ENCODE measurements around the gene AGO3.

Gene AGO3

DNA sequence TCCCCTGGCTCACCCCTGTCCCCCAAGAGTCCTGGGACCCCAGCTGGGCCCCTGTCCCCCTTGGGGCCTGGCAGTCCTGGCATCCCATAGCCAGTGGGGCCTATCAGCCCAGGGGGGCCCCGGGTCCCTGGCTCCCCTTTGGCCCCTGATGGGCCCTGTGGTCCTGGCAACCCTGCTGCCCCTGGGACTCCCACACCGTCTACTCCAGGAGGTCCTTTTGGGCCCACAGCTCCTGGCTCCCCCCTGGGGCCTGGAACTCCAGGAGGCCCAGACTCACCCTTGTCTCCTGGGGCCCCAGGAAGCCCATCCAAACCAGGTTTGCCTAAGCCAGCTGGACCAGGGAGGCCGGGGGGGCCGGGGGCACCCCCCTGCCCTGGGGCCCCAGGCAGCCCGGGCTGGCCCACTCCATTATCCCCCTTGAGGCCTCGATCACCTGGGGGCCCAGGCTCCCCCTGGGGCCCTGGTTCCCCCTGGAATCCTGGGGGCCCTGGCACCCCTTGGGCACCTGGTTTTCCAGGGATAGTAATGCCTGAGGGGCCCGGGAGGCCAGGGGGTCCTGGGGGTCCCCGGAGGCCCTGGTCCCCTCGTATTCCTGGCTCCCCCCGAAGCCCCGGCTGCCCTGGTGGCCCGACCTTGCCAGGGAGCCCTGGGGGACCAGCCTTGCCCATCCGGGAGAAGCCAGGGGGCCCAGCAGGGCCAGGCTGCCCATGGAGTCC lies 167.9 kb downstream of the AGO3 start:
- no peak for DNase-seq

DNA sequence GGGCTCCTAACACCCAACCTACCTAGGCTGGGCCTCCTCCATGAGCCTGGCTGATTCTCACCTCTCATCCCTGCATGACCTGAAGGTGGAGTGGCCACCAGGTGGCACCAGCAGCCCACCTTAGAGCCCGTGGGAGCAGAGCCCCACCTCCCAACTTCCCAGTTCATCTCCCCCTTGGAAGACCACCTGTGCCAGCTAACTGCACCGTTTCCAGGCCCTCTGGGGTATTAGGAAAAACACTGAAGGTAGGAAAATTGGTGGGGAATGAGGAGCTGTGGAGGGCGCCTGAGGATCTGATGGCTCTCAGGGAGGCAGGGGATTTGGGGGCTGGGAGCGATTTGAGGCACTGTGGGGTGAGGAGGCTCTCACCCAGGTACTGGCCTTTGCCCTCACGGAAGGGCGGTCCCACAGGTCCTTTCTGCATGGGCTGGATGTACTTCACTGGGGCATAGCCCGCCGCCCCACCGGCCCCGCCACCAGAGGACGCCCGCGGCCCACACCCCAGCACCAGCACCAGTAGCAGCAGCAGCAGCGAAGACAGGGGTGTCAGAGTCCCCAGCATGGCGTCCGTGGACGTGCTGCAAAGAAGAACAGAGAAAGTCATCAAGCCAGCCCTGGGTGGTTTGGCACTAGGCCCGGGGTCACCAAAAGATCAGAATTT lies 168.9 kb downstream of the AGO3 start:
- no peak for DNase-seq

DNA sequence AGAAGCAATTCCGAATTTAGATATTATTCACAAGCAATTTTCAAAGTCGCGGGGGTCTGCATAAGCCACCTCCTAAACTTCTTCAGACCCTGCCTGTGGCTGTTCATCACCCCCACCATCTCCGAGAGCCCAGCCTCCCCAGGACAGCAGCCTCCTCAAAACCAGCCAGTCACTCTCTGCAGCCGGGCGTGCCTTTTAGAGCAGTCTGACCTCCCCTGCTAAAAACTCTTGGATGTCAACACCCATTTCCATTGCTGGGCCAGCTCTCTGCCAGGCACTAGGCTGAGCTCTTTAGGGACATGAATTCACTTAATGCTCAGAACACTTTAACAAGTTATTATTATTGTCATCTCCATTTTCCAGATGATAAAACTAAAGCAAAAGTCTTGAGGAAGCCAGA lies 169.5 kb downstream of the AGO3 start:
- no peak for DNase-seq

- DNase-seq = no peak
Observed at GRCh38 chr1:36101546-36101945, 170.6 kb downstream of the AGO3 start.

DNA sequence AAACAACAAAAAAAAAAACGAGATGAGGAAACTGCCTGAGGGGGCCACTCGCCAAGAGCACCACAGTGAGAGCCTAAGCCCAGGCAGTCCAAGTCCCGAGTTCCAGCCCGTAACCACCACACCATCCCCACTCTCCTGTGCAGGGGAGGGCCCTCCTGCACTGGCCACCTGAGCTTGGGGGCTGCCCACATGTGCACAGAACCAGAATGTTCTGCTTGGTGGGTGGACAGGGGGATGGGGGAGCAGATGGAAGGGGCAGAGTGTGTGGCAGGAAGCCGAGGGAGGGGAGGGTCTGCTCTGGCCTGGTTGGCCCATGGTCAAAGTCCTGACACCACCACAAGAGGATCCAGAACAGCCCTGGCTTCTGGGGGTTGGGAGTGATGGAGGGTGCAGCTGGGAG lies 175.4 kb downstream of the AGO3 start:
- no peak for DNase-seq

- DNase-seq = no peak
Observed at GRCh38 chr1:36107394-36107793, 176.5 kb downstream of the AGO3 start.

DNA sequence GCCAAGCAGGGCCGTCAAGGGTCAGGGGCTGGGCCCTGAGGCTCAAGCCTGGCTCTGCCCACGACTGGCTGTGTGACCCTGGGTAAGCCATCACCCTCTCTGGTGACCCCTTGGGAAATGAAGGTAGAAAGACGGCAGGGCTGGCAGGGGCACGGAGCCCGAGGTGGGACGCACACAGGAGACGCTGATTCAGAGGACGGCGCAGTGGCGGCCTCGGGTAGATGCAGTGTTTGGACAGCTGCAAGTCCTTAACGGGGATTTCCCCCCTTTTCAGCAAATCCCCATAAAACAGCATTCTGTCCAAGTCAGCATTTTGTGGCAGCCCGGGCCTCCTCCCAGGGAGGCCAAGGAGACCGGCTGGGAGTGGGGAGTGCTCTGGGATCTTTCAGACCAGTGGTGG lies 177.4 kb downstream of the AGO3 start:
- DNase-seq = no peak

DNA sequence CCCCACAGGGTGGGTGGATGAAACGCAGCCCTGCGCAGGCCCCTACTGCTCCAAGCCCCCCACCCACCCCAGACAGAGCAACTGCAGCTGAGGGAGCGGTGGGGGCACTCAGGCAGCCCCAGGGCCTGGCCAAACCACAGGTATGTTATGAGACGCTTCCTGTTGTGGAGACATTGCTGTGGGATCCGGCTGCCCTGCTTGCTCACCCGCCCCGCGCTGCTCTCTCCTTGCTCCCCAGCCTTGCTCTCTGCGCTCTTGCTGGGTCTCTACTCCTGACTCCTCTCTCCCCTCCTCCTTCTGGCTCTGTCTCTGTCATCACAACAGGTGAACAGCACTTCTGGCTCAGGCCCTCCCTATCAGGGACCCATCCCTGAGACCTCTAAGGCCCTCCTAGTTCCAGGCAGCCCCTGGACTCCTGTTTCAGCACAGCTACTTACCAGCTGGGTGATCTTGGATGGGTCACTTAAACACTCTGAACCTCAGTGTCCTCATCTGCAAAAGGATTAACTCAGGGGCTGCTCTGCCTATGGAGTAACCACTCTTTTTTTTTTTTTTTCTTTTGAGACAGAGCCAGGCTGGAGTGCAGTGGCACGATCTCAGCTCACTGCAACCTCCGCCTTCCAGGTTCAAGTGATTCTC lies 178.3 kb downstream of the AGO3 start:
- DNase-seq = no peak

- no peak for DNase-seq
Observed at GRCh38 chr1:36111151-36111550, 180.2 kb downstream of the AGO3 start.

GRCh38 chr1:36112823-36113222 lies 181.9 kb downstream of the AGO3 start:
- DNase-seq = no peak

DNA sequence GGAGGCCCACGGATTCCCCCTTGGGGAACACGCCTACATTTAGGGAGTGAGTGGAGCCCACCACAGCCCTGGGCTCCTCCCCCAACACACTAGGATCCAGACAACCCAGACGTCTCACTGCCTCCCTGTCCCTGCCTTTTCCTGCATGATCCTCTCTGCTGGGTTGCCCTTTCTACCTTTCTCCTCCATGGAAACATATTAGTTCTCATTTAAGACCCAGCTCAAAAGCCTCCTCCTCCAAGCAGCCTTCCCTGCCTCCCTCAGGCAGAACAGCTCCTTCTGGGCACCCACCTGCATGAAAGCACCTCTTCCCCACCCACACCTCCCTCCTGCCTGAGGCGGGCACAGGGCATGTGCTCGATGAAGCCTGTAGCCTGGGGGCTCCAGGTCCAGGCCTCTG lies 183.5 kb downstream of the AGO3 start:
- no peak for DNase-seq

GRCh38 chr1:36115200-36115669 lies 184.3 kb downstream of the AGO3 start:
- no peak for DNase-seq

GRCh38 chr1:36115931-36116330 lies 185.0 kb downstream of the AGO3 start:
- no peak for DNase-seq

GRCh38 chr1:36116901-36117300 lies 186.0 kb downstream of the AGO3 start:
- DNase-seq = no peak

DNA sequence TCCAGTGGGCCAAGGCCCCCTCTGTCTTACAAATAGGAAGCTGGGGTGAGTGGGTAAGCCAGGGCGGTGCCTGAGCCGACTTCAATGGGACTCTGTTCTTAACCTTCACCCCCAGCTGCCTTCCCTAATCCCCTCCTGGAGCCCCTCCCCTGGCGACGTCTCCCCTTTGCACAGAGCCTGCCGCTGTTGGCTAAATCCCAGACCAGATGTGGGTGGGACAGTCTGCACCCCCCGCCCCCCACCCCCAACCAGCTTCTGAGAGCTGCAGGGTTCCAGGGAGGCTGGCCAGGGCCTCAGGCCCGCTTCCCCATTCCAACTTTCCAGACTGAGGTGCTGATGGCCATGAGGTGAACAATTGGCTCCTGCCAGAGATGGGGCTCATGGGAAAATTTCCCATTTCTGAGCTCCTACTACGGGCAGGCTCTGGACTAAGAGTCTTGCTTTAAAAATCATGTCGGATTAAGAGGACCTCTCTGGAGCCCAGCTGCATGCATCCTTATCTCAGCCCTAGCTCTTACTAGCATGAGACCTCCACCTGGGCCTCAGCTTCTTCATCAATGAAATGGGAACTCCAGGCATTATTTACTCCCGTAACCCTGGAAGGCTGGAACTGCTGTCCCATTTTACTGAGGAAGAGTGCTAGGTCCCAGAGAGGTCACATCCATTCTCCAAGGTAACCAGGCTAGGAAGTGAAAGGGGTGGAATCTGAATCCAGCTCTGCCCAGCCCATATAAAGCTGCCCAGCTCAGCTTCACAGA lies 187.7 kb downstream of the AGO3 start:
- DNase-seq = no peak

- DNase-seq = no peak
Observed at GRCh38 chr1:36119456-36119855, 188.6 kb downstream of the AGO3 start.
